Smooth muscle cell (in vitro differentiated cells): Measurements from ENCODE around the gene NEO1. TPM values are rescaled to one million over a fixed set of nuclear protein-coding genes. Genes with fewer than 3 reads are reported as not detected.
"Not testable (repeated sequence)": the region's sequence is repeated elsewhere in the genome, so short reads cannot be mapped to it uniquely, and the experiment has no call there.

Source experiments
- DNase-seq: peaks from one replicate; lab custom pipeline; 2025; ENCODE audit not compliant: unreplicated experiment; lab: John Stamatoyannopoulos, UW
- H2AFZ ChIP-seq: fragments of 200-600 bp; sonication (generic); 2 replicates; pipeline ENCODE4 v1.6.0; 2016; ENCODE audit warnings: antibody characterized with exemption, low read depth, mild to moderate bottlenecking
- H3F3A ChIP-seq: fragments of 200-600 bp; sonication (generic); 2 replicates; pipeline ENCODE4 v1.6.0; 2017; ENCODE audit warnings: antibody characterized with exemption, low read depth
- H3K27ac ChIP-seq: fragments of 200-600 bp; sonication (generic); 2 replicates; pipeline ENCODE4 v1.5.1; 2016; ENCODE audit warnings: low read depth, mild to moderate bottlenecking
- H3K27me3 ChIP-seq: fragments of 200-600 bp; sonication (generic); 2 replicates; pipeline ENCODE4 v1.6.1; 2016; ENCODE audit warnings: low read depth, mild to moderate bottlenecking
- H3K36me3 ChIP-seq: fragments of 200-600 bp; sonication (generic); 2 replicates; pipeline ENCODE4 v1.5.1; 2016; ENCODE audit warnings: low read depth
- H3K4me1 ChIP-seq: fragments of 200-600 bp; sonication (generic); 2 replicates; pipeline ENCODE4 v1.5.1; 2016; ENCODE audit warnings: low read depth
- H3K4me2 ChIP-seq: fragments of 200-600 bp; sonication (generic); 2 replicates; pipeline ENCODE4 v1.6.0; 2016; ENCODE audit warnings: mild to moderate bottlenecking
- H3K4me3 ChIP-seq: fragments of 200-600 bp; sonication (generic); 2 replicates; pipeline ENCODE4 v1.5.1; 2016; ENCODE audit warnings: mild to moderate bottlenecking
- H3K79me2 ChIP-seq: fragments of 200-600 bp; sonication (generic); 2 replicates; pipeline ENCODE4 v1.6.0; 2016; ENCODE audit warnings: low read depth, mild to moderate bottlenecking
- H3K9ac ChIP-seq: fragments of 200-600 bp; sonication (generic); 2 replicates; pipeline ENCODE4 v1.6.0; 2016; ENCODE audit warnings: low read depth
- H3K9me3 ChIP-seq: fragments of 200-600 bp; sonication (generic); replicated peaks from 2 replicates; pipeline ENCODE4 v1.5.1; 2016; ENCODE audit warnings: low read depth
- H4K20me1 ChIP-seq: fragments of 200-600 bp; sonication (generic); 2 replicates; pipeline ENCODE4 v1.6.0; 2016; ENCODE audit warnings: low read depth
- CTCF ChIP-seq: fragments of 200-600 bp; sonication (generic); IDR thresholded peaks from 2 replicates; pipeline ENCODE4 v1.5.1; 2017; ENCODE audit warnings: borderline replicate concordance, mild to moderate bottlenecking, antibody characterized with exemption; ENCODE audit not compliant: insufficient read depth, poor library complexity, severe bottlenecking
- WGBS: methylation state at CpG from one replicate; pipeline ENCODE4 v1.1.7; 2016; ENCODE audit warnings: low lambda C conversion rate; 5-methylcytosine and 5-hydroxymethylcytosine counted together
- polyA plus RNA-seq: library from polyadenylated mRNA; unstranded; fragments of >200 nt; fragmentation: Nextera tagmentation; extraction: Ambion mirVana; gene quantifications from 2 replicates; pipeline ENCODE4 v1.2.1, GENCODE V29; 2016
- total RNA-seq: library from RNA; depleted of rRNA; stranded (reverse); fragments of >200 nt; gene quantifications from 2 replicates; pipeline ENCODE4 v1.2.3, GENCODE V29; 2014

The NEO1 gene
- total and polyA plus RNA-seq, 2 experiments from 2014 or later = 4.9 to 21.8 TPM

- no peak overlapping the region for H3K4me3 ChIP-seq
- no peak overlapping the region for H3K4me2 ChIP-seq
- H3K9ac ChIP-seq = no peak overlapping the region
- 81% methylated on average over 2 of the region's 2 CpGs for WGBS
- no peak overlapping the region for H2AFZ ChIP-seq
- no peaks in the 10 kb centered on the region for H3K79me2 ChIP-seq
- H4K20me1 ChIP-seq = no peaks in the 10 kb centered on the region
- H3K36me3 ChIP-seq = no peaks in the 10 kb centered on the region
- H3K27ac ChIP-seq = no peak overlapping the region
- TF ChIP-seq CTCF = no peak
- no peaks in the 10 kb centered on the region for H3K27me3 ChIP-seq
- DNase-seq = no peak
- no peaks in the 10 kb centered on the region for H3F3A ChIP-seq
- H3K9me3 ChIP-seq = no peaks in the 10 kb centered on the region
- H3K4me1 ChIP-seq = no peaks in the 10 kb centered on the region
Measured at GRCh38 chr15:73196113-73196512, 143.8 kb downstream of the NEO1 start.

GRCh38 chr15:73200339-73200738 is 148.1 kb downstream of the NEO1 start:
- Histone ChIP-seq H3K79me2 (no peaks in the 10 kb centered on the region), H3K4me3 (no peak overlapping the region), H3F3A (no peaks in the 10 kb centered on the region), H3K9me3 (no peaks in the 10 kb centered on the region), H3K36me3 (no peaks in the 10 kb centered on the region), H3K9ac (no peak overlapping the region), H3K27ac (no peak overlapping the region), H3K4me2 (no peak overlapping the region), H3K27me3 (no peaks in the 10 kb centered on the region), H3K4me1 (no peaks in the 10 kb centered on the region), H4K20me1 (no peaks in the 10 kb centered on the region), H2AFZ (no peak overlapping the region)
- TF ChIP-seq CTCF = no peak
- 98% methylated on average over 2 of the region's 2 CpGs for WGBS
- DNase-seq = no peak

GRCh38 chr15:73210630-73211029 is 158.4 kb downstream of the NEO1 start:
- H3K79me2 ChIP-seq = no peaks in the 10 kb centered on the region
- no peaks in the 10 kb centered on the region for H3K9me3 ChIP-seq
- no peak overlapping the region for H3K9ac ChIP-seq
- no peaks in the 10 kb centered on the region for H4K20me1 ChIP-seq
- DNase-seq = no peak
- H3K4me2 ChIP-seq = no peak overlapping the region
- no peaks in the 10 kb centered on the region for H3F3A ChIP-seq
- H2AFZ ChIP-seq = no peak overlapping the region
- 59% methylated on average over 2 of the region's 2 CpGs for WGBS
- H3K27ac ChIP-seq = peak overlapping the region; percentile 2
- H3K36me3 ChIP-seq = no peaks in the 10 kb centered on the region
- no peak overlapping the region for H3K4me3 ChIP-seq
- no peaks in the 10 kb centered on the region for H3K4me1 ChIP-seq
- no peak for TF ChIP-seq CTCF
- H3K27me3 ChIP-seq = no peaks in the 10 kb centered on the region

GRCh38 chr15:73212424-73212823 is 160.2 kb downstream of the NEO1 start:
- DNase-seq = no peak
- H4K20me1 ChIP-seq = no peaks in the 10 kb centered on the region
- no peaks in the 10 kb centered on the region for H3K27me3 ChIP-seq
- TF ChIP-seq CTCF = no peak
- no peaks in the 10 kb centered on the region for H3F3A ChIP-seq
- no peaks in the 10 kb centered on the region for H3K36me3 ChIP-seq
- no peak overlapping the region for H2AFZ ChIP-seq
- H3K27ac ChIP-seq = peak overlapping the region; percentile 46
- H3K4me3 ChIP-seq = no peak overlapping the region
- no peaks in the 10 kb centered on the region for H3K9me3 ChIP-seq
- peak overlapping the region; percentile 65 for H3K4me2 ChIP-seq
- H3K4me1 ChIP-seq = no peaks in the 10 kb centered on the region
- H3K79me2 ChIP-seq = no peaks in the 10 kb centered on the region
- WGBS = 28% methylated on average over 1 of the region's 1 CpG
- no peak overlapping the region for H3K9ac ChIP-seq

GRCh38 chr15:73221450-73221849 is 169.2 kb downstream of the NEO1 start:
- not testable (repeated sequence) for H3K27ac ChIP-seq, H4K20me1 ChIP-seq, H3K27me3 ChIP-seq, H3K9ac ChIP-seq, H3K4me2 ChIP-seq, H3K36me3 ChIP-seq, H3K9me3 ChIP-seq, H3K79me2 ChIP-seq, H3K4me1 ChIP-seq, H3F3A ChIP-seq, H2AFZ ChIP-seq, DNase-seq, H3K4me3 ChIP-seq
- WGBS = 92% methylated on average over 11 of the region's 11 CpGs
